OCI-LY7 (cell line): Measurements from ENCODE around the gene RBM15.

Experiments used
- EZH2phosphoT487 ChIP-seq: fragments of 200-600 bp; sonication (generic); IDR thresholded peaks from 2 replicates; pipeline ENCODE4 v1.6.1; 2018; ENCODE audit warnings: low read depth, borderline replicate concordance, mild to moderate bottlenecking, mixed run types, antibody characterized with exemption, low read length, moderate library complexity, mixed read lengths
- TF ChIP-seq, protein P1 (sequence below): fragments of 200-600 bp; sonication (generic); conservative IDR thresholded peaks from 2 replicates; pipeline ENCODE4 v1.5.1; 2014; ENCODE audit warnings: mild to moderate bottlenecking, antibody characterized with exemption, low read length, moderate library complexity, mixed read lengths

DNA sequence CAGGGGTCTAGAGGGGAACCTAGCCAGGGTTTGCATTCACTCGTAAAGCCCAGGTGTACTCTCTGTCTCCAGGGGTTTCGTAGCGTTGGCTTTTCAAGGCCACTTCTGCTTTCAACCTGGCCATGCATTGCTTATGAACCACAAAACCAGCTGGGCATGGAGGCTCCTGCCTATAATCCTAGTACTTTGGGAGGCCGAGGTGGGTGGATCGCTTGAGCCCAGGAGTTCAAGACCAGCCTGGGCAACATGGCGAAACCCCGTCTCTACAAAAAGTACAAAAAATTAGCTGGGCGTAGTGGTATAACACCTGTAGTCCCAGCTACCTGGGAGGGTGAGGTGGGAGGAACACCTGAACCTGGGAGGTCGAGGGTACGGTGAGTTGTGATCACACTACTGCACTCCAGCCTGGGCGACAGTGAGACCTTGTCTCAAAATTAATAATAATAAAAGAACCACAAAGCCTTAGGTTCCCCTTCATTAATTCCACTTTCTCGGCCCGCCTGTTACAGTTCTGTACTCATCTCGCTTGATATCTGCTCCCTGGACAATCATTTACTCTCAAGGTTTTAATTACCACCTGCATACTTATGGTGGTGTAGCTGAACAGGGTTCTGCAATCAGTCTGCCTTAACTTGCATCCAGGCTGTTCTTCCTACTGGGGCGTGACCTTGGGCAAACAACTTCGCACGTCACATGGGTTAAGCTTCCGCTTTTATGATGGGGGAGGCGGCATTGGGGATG, 45.6 kb downstream of the RBM15 start:
- TF ChIP-seq, protein P1, sequence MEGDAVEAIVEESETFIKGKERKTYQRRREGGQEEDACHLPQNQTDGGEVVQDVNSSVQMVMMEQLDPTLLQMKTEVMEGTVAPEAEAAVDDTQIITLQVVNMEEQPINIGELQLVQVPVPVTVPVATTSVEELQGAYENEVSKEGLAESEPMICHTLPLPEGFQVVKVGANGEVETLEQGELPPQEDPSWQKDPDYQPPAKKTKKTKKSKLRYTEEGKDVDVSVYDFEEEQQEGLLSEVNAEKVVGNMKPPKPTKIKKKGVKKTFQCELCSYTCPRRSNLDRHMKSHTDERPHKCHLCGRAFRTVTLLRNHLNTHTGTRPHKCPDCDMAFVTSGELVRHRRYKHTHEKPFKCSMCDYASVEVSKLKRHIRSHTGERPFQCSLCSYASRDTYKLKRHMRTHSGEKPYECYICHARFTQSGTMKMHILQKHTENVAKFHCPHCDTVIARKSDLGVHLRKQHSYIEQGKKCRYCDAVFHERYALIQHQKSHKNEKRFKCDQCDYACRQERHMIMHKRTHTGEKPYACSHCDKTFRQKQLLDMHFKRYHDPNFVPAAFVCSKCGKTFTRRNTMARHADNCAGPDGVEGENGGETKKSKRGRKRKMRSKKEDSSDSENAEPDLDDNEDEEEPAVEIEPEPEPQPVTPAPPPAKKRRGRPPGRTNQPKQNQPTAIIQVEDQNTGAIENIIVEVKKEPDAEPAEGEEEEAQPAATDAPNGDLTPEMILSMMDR: no peak
- TF ChIP-seq EZH2phosphoT487: no peak
